ENCODE measurements around the gene APEH.

APEH gene

DNA sequence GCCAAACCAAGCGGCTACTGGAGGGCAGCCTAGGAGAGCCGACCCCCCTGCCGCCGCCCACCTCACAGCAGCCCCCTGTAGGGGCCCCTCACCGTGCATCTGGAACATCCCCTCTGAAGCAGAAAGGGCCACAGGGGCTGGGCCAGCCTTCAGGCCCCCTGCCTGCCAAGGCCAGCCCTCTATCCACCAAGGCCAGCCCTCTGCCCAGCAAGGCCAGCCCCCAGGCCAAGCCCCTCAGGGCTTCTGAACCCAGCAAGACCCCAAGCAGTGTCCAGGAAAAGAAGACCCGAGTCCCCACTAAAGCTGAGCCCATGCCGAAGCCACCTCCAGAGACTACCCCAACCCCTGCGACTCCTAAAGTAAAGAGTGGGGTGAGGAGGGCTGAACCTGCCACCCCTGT lies 23.5 kb upstream of the APEH start:
- no peak for DNase-seq (ENCODE audit: low read depth)

GRCh38 chr3:49652218-49652902 lies 21.8 kb upstream of the APEH start:
- DNase-seq (ENCODE audit: low read depth) = no peak

DNA sequence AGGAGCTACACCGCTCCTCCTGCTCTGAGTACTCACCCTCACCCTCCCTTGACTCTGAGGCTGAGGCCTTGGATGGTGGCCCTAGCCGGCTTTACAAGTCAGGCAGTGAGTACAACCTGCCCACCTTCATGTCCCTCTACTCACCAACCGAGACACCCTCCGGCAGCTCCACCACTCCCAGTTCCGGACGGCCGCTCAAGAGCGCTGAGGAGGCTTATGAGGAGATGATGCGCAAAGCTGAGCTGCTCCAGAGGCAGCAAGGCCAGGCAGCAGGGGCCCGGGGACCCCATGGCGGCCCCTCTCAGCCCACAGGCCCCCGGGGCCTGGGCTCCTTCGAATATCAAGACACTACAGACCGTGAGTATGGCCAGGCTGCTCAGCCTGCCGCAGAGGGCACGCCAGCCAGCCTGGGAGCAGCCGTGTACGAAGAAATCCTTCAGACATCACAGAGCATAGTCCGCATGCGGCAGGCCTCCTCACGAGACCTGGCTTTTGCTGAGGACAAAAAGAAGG lies 21.2 kb upstream of the APEH start:
- DNase-seq (ENCODE audit: low read depth) = no peak

DNA sequence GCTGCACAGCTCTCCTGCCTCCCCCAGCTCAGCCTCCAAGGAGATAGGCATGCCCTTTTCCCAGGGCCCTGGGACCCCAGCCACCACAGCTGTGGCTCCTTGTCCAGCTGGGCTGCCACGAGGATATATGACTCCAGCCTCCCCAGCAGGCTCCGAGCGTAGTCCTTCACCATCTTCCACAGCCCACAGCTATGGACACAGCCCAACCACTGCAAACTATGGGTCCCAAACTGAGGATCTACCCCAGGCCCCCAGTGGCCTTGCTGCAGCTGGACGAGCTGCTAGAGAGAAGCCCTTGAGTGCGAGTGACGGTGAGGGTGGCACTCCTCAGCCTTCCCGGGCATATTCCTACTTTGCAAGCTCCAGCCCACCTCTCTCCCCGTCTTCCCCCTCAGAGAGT lies 20.5 kb upstream of the APEH start:
- DNase-seq (ENCODE audit: low read depth) = no peak

- no peak for DNase-seq (ENCODE audit: low read depth)
These were observed 19.9 kb upstream of the APEH start for GRCh38 chr3:49654176-49654825.

DNA sequence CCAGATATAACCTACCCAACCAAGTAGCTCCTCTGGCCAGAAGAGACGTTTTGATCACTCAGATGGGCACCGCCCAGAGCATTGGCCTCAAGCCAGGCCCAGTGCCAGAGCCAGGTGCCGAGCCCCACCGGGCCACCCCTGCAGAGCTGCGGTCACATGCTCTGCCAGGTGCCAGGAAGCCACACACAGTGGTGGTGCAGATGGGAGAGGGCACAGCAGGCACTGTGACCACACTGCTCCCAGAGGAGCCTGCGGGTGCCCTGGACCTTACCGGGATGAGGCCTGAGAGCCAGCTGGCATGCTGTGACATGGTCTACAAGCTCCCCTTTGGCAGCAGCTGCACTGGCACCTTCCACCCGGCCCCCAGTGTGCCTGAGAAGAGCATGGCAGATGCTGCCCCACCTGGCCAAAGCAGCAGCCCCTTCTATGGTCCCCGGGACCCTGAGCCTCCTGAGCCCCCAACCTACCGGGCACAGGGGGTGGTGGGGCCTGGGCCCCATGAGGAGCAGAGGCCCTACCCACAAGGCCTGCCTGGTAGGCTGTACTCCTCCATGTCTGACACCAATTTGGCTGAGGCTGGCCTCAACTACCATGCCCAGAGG lies 19.1 kb upstream of the APEH start:
- no peak for DNase-seq (ENCODE audit: low read depth)

GRCh38 chr3:49655731-49656285 lies 18.3 kb upstream of the APEH start:
- DNase-seq (ENCODE audit: low read depth) = no peak

DNA sequence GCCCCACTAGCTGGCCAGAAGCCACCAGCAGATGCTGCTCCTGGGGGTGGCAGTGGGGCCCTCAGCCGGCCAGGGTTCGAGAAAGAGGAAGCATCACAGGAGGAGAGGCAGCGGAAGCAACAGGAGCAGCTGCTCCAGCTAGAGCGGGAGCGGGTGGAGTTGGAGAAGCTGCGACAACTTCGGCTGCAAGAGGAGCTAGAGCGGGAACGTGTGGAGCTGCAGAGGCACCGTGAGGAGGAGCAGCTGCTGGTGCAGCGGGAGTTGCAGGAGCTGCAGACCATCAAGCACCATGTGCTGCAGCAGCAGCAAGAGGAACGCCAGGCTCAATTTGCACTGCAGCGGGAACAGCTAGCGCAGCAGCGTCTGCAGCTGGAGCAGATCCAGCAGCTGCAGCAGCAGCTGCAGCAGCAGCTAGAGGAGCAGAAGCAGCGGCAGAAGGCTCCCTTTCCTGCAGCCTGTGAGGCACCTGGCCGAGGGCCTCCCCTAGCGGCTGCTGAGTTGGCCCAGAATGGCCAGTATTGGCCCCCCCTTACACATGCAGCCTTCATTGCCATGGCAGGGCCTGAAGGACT lies 17.5 kb upstream of the APEH start:
- DNase-seq (ENCODE audit: low read depth) = no peak

DNA sequence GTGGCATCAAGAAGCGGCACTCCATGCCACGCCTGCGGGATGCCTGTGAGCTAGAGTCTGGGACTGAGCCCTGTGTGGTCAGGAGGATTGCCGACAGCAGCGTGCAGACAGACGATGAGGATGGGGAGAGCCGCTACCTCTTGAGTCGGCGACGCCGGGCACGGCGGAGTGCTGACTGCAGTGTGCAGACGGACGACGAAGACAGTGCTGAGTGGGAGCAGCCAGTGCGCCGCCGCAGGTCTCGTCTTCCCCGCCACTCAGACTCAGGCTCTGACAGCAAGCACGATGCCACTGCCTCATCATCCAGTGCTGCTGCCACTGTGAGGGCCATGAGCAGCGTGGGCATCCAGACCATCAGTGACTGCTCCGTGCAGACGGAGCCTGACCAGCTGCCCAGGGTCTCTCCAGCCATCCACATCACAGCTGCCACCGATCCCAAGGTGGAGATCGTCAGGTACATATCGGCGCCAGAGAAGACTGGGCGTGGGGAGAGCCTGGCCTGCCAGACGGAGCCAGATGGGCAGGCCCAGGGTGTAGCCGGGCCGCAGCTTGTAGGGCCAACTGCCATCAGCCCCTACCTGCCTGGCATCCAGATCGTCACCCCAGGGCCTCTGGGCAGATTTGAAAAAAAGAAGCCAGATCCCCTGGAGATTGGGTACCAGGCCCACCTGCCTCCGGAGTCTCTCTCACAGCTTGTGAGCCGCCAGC lies 16.8 kb upstream of the APEH start:
- no peak for DNase-seq (ENCODE audit: low read depth)

DNA sequence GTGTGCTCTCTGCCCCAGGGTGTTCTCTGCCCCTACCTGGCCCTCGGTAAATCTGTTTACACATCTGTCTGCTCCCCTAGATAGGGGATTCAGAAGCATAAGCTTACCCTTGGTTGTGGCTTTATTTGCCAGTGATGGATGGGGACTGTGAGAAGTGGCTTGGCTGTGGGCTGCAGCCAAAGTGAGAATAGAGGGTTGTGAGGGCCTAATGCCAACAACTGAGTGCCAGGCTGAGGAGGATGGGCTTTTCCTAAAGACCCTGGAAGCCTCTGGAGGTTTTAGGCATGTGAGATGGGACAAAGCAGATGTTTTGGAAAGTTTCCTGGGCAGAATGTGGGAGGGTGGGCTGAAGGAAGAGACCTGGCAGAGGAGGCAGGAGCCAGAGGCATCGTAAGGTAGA lies 15.4 kb upstream of the APEH start:
- DNase-seq (ENCODE audit: low read depth) = no peak

DNA sequence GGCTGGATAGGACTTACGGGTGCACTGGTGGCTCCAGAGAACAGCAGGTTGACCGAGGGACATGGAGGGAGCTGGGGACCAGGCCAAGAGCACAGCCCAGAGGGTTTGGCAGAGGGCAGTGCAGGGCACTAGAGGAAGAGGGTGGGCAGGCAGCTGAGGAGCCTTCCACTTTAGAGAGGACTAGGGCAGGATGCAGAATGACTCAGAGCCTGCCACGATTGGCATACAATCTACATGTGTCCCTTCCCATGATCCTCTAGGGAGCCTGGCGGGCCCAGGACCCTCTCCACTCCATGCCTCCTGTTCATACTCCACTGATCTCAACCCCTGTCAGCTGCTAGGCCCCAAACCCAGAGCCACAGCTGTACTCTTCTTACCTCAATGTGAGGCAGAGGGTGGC lies 14.4 kb upstream of the APEH start:
- DNase-seq (ENCODE audit: low read depth) = no peak

DNA sequence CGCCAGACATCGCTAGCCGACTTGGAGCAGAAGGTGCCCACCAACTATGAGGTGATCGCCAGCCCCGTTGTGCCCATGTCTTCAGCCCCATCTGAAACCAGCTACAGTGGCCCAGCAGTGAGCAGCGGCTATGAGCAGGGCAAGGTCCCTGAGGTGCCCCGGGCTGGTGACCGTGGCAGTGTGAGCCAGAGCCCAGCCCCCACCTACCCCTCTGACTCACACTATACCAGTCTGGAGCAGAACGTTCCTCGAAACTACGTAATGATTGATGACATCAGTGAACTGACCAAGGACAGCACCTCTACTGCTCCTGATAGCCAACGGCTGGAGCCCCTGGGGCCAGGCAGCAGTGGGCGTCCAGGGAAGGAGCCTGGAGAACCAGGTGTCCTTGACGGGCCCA lies 12.9 kb upstream of the APEH start:
- no peak for DNase-seq (ENCODE audit: low read depth)

DNA sequence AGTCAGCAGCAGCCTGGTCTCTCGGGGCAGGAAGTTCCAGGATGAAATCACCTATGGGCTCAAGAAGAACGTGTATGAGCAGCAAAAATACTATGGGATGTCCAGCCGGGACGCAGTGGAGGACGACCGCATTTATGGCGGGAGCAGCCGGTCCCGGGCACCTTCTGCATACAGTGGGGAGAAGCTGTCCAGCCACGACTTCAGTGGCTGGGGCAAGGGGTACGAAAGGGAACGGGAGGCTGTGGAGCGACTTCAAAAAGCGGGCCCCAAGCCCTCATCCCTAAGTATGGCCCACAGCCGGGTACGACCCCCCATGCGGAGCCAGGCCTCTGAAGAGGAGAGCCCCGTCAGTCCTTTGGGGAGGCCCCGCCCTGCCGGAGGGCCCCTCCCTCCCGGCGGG lies 12.1 kb upstream of the APEH start:
- no peak for DNase-seq (ENCODE audit: low read depth)

- DNase-seq (ENCODE audit: low read depth) = no peak
These were observed 11.3 kb upstream of the APEH start for GRCh38 chr3:49662720-49663413.

GRCh38 chr3:49663831-49664230 lies 10.3 kb upstream of the APEH start:
- DNase-seq (ENCODE audit: low read depth) = no peak

DNA sequence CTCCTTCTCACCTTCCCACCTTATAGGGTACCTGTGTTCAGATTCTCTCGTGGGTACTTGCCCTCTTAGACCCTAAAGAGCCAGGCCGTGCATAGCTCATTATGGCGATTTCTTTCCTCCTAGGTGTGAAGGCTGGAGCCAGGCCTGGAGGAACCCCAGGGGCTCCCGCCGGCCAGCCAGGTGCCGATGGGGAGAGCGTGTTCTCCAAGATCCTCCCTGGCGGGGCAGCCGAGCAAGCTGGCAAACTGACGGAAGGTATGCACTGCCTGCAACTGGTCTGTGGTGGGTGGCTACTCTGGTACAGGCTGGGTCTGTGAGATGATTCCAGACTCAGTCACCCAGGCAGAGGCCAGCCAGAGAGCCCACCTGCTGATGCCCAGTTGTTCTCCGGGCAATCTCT lies 9.9 kb upstream of the APEH start:
- DNase-seq (ENCODE audit: low read depth) = no peak

GRCh38 chr3:49665822-49666519 lies 8.2 kb upstream of the APEH start:
- no peak for DNase-seq (ENCODE audit: low read depth)

DNA sequence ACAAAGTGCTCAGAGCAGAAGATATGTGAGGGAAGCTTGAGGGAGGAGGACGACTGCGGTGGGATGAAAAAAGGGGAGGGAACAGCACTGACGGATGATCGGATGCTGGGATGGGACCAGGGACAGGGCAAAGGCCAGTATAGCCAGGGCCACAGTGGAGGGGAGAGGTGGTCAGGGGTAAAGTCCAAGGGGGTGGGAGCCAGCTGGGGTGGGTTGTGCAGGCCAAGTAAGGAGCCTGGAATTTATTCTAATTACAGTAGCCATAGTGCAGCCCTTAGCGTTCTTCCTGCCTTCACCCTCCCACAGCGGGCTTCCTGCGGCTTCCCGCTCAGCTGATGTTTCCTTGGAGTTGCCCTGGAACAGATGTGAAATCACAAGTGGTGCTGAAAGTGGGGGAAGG lies 7.6 kb upstream of the APEH start:
- DNase-seq (ENCODE audit: low read depth) = no peak

GRCh38 chr3:49667701-49668413 lies 6.3 kb upstream of the APEH start:
- no peak for DNase-seq (ENCODE audit: low read depth)

GRCh38 chr3:49668414-49668797 lies 5.7 kb upstream of the APEH start:
- DNase-seq (ENCODE audit: low read depth) = no peak
